HG03108 (cell line): ENCODE data around the gene OLAH.
"Not testable (repeated sequence)": the region's sequence is repeated elsewhere in the genome, so short reads cannot be mapped to it uniquely, and the experiment has no call there.

Experiments
- ATAC-seq: cut with Tn5 transposase; IDR thresholded peaks from one replicate; pipeline ENCODE4 v1.9.1; 2021; ENCODE audit warnings: moderate library complexity; ENCODE audit not compliant: unreplicated experiment

OLAH gene

GRCh38 chr10:15043674-15044073, at the start of gene OLAH:
Gene OLAH (plus strand): TSS chr10:15043943. CDS start chr10:15047289, 3,346 bp downstream.
- ATAC-seq: no peak

- no peak for ATAC-seq
Measured at GRCh38 chr10:14995964-14996565, 47.7 kb upstream of the OLAH start.

- ATAC-seq: not testable (repeated sequence)
Measured at GRCh38 chr10:15013530-15013929, 30.2 kb upstream of the OLAH start.

GRCh38 chr10:15015451-15015850, 28.3 kb upstream of the OLAH start:
- no peak for ATAC-seq

- ATAC-seq: not testable (repeated sequence)
Measured at GRCh38 chr10:15020966-15021365, 22.8 kb upstream of the OLAH start.

GRCh38 chr10:15023079-15023478, 20.7 kb upstream of the OLAH start:
- ATAC-seq: not testable (repeated sequence)

- not testable (repeated sequence) for ATAC-seq
Measured at GRCh38 chr10:15024017-15025004, 19.4 kb upstream of the OLAH start.

- not testable (repeated sequence) for ATAC-seq
Measured at GRCh38 chr10:15025040-15025439, 18.7 kb upstream of the OLAH start.

- no peak for ATAC-seq
Measured at GRCh38 chr10:15027741-15028140, 16.0 kb upstream of the OLAH start.

- no peak for ATAC-seq
Measured at GRCh38 chr10:15035385-15036301, 8.1 kb upstream of the OLAH start.

- no peak for ATAC-seq
Measured at GRCh38 chr10:15037691-15038090, 6.1 kb upstream of the OLAH start.

- no peak for ATAC-seq
Measured at GRCh38 chr10:15038416-15038815, 5.3 kb upstream of the OLAH start.

- ATAC-seq: no peak
Measured at GRCh38 chr10:15045380-15045779, 1.6 kb downstream of the OLAH start.

- no peak for ATAC-seq
Measured at GRCh38 chr10:15046626-15047025, 2.9 kb downstream of the OLAH start.

- ATAC-seq: no peak
Measured at GRCh38 chr10:15049533-15049932, 5.8 kb downstream of the OLAH start.

- no peak for ATAC-seq
Measured at GRCh38 chr10:15052121-15052520, 8.4 kb downstream of the OLAH start.

- no peak for ATAC-seq
Measured at GRCh38 chr10:15053061-15053460, 9.3 kb downstream of the OLAH start.

GRCh38 chr10:15058689-15059088, 14.9 kb downstream of the OLAH start:
- ATAC-seq: no peak

GRCh38 chr10:15059914-15060313, 16.2 kb downstream of the OLAH start:
- no peak for ATAC-seq

GRCh38 chr10:15060638-15061037, 16.9 kb downstream of the OLAH start:
- no peak for ATAC-seq

GRCh38 chr10:15067154-15067553, 23.4 kb downstream of the OLAH start:
- no peak for ATAC-seq
